Measurements from ENCODE around the gene SAP30L. TPM values are rescaled to one million over a fixed set of nuclear protein-coding genes. Genes with fewer than 3 reads are reported as not detected.
A peak's percentile ranks its signal among the peaks of the same experiment; 100 is the strongest.

SAP30L gene
- total RNA-seq, 1 experiment from 2014 or later, result 45.9 TPM

DNA sequence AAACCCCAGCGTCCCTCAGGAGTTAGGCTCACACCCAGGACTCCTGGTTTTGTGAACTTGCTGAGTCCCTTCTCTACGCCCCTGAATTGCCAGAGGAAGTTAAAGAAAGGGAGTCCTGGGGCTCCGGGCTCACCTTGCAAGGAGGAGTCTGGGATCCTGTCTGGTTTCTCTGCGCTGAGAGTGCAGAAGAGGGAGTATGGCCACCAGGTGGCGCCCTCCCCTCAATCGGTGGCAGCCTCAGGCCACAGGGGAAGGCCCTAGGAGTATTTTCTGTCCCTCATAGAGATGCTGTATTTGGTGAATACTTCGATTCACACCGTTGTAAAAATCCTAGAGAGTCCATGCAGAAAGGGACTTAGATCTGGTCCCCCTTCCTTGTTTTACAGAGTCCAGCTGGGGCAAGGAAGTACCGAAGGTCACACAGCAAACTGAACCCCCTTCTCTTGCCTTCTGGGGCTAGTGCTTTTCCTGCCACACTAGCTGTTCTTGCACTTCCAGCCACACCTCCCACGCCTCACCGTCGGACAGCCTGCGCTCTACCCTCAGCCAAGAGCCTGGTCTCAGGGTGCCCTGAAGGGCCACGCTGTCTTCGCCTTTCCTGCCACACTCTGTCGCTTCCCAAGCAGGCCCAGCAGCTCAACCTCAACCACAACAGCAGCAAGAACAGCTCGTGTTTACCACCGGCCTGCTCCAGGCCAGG, 22.0 kb downstream of the SAP30L start:
- no peaks in the 10 kb centered on the region for H3K9me3 Mint-ChIP-seq (ENCODE audit: unreplicated experiment)
- no peaks in the 10 kb centered on the region for H3K36me3 Mint-ChIP-seq (ENCODE audit: insufficient read depth, unreplicated experiment)
- POLR2A ChIA-PET, result interaction anchor here (1.0 kb wide), 1 partner anchor 145 kb away, joined by 3 read pairs; no protein-coding TSS in a partner anchor
- H3K27me3 Mint-ChIP-seq (ENCODE audit: insufficient read depth, unreplicated experiment), result peaks cover 24% of the 10 kb centered on the region
- no TSS peak for BruUV-seq (replicated peaks)
- no peak overlapping the region for H3K4me3 Mint-ChIP-seq (ENCODE audit: unreplicated experiment)
- TF ChIP-seq, protein P1, sequence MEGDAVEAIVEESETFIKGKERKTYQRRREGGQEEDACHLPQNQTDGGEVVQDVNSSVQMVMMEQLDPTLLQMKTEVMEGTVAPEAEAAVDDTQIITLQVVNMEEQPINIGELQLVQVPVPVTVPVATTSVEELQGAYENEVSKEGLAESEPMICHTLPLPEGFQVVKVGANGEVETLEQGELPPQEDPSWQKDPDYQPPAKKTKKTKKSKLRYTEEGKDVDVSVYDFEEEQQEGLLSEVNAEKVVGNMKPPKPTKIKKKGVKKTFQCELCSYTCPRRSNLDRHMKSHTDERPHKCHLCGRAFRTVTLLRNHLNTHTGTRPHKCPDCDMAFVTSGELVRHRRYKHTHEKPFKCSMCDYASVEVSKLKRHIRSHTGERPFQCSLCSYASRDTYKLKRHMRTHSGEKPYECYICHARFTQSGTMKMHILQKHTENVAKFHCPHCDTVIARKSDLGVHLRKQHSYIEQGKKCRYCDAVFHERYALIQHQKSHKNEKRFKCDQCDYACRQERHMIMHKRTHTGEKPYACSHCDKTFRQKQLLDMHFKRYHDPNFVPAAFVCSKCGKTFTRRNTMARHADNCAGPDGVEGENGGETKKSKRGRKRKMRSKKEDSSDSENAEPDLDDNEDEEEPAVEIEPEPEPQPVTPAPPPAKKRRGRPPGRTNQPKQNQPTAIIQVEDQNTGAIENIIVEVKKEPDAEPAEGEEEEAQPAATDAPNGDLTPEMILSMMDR (IDR thresholded peaks at IDR 0.05; ENCODE audit: unreplicated experiment), result peak; percentile 96
- peaks cover 14% of the 10 kb centered on the region for H3K4me1 Mint-ChIP-seq (ENCODE audit: insufficient read depth, unreplicated experiment)
- CTCF ChIA-PET, result interaction anchor here (0.5 to 13.0 kb wide), 76 partner anchors 9 to 1935 kb away, joined by 3 to 351 read pairs (median 4); no protein-coding TSS in a partner anchor
- H3K27ac Mint-ChIP-seq (ENCODE audit: low read depth, unreplicated experiment), result no peak overlapping the region
- DNase-seq (ENCODE audit: unreplicated experiment), result peak; percentile 83
- intact Hi-C loops (cut with micrococcal nuclease), result loop anchor here (1.0 to 5.0 kb wide), 4 partner anchors 53 to 496 kb away; no protein-coding TSS in a partner anchor

DNA sequence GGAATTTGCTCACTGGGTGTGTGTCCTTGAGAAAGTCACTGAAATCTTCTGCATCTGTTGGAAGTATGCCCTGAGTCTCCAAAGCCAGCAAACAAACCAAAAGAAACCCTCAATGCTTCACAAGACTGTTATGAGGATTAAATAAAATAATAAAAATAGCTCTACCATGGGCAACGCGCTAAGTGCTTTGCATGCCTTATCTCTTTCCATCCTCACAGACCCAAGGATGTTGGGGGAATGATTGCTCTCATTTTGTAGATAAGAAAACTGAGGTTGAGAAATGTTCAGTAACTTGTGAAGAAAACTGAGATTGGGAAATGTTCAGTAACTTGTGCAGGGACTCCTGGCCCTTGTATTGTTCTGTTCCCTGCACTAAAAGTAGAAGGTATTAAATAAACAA, 24.3 kb downstream of the SAP30L start:
- TF ChIP-seq, protein P1 (IDR thresholded peaks at IDR 0.05; ENCODE audit: unreplicated experiment), result no peak
- CTCF ChIA-PET, result interaction anchor here (0.9 to 13.0 kb wide), 9 partner anchors 15 to 497 kb away, joined by 3 to 351 read pairs (median 6); no protein-coding TSS in a partner anchor
- no TSS peak for BruUV-seq (replicated peaks)

DNA sequence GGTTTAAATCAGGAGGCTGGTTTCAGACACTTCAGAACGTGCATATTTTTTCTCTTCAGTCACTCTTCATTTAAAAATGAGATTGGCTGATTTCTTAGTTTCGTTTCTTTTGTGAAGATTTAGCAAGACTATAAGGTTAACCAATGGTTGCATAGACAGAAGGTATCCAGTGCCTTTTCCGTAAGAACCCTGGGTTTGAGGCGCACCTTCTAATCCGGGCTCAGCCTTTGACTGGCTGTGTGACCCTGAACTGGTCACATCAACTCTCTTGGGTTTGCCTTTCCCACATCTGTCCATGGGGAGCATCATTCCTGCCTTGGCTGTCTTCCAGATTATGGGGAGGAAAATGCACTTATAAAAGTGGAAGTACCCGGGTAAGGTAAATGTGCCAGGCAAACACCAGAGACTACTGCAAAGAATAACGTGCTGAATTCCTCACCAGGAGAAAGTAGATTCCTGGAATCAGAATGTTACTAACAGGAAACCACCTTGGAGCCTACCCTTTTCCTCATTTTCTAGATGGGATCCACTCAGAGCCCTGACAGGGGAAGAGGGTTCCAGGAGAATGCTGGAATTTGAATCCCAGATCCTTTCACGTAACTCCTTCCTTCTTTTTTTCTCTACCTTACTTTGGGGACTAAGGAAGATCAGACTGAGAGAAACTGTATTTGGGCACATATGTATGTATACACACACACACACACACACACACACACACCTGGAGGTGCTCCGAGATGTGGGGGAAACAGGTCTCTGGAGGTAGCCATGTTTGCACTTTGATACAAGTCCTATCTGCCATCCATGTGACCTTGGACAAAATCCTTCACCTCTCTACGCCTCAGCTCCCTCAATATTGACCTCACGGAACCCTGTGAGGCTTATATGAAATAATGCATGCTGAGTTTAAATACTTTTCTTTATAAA, 25.4 kb downstream of the SAP30L start:
- Mint-ChIP-seq H3K36me3 (ENCODE audit: insufficient read depth, unreplicated experiment) (no peaks in the 10 kb centered on the region), H3K4me1 (ENCODE audit: insufficient read depth, unreplicated experiment) (peaks cover 14% of the 10 kb centered on the region), H3K9me3 (ENCODE audit: unreplicated experiment) (no peaks in the 10 kb centered on the region), H3K27me3 (ENCODE audit: insufficient read depth, unreplicated experiment) (peaks cover 58% of the 10 kb centered on the region), H3K27ac (ENCODE audit: low read depth, unreplicated experiment) (no peak overlapping the region), H3K4me3 (ENCODE audit: unreplicated experiment) (no peak overlapping the region)
- no TSS peak for BruUV-seq (replicated peaks)
- ChIA-PET POLR2A (interaction anchor here (0.5 to 1.6 kb wide), 3 partner anchors 97 to 488 kb away, joined by 3 to 5 read pairs (median 3); no protein-coding TSS in a partner anchor), CTCF (interaction anchor here (0.5 to 13.0 kb wide), 9 partner anchors 14 to 498 kb away, joined by 3 to 351 read pairs (median 6); no protein-coding TSS in a partner anchor)
- peak; percentile 27 for DNase-seq (ENCODE audit: unreplicated experiment)
- TF ChIP-seq, protein P1 (IDR thresholded peaks at IDR 0.05; ENCODE audit: unreplicated experiment), result no peak
- intact Hi-C loops (cut with micrococcal nuclease), result no loop called here

More for the DNA sequence above, 24.3 kb downstream of the SAP30L start:
- DNase-seq (ENCODE audit: unreplicated experiment), result no peak
- peaks cover 14% of the 10 kb centered on the region for H3K4me1 Mint-ChIP-seq (ENCODE audit: insufficient read depth, unreplicated experiment)
- no peaks in the 10 kb centered on the region for H3K9me3 Mint-ChIP-seq (ENCODE audit: unreplicated experiment)
- peaks cover 47% of the 10 kb centered on the region for H3K27me3 Mint-ChIP-seq (ENCODE audit: insufficient read depth, unreplicated experiment)
- no peaks in the 10 kb centered on the region for H3K36me3 Mint-ChIP-seq (ENCODE audit: insufficient read depth, unreplicated experiment)
- intact Hi-C loops (cut with micrococcal nuclease), result no loop called here
- no peak overlapping the region for H3K27ac Mint-ChIP-seq (ENCODE audit: low read depth, unreplicated experiment)
- POLR2A ChIA-PET, result interaction anchor here (0.6 to 1.6 kb wide), 2 partner anchors 141 to 465 kb away, joined by 3 to 4 read pairs; no protein-coding TSS in a partner anchor
- no peak overlapping the region for H3K4me3 Mint-ChIP-seq (ENCODE audit: unreplicated experiment)
